HepG2 (cell line): ENCODE results near the gene TCF12. TPM values are rescaled to one million over a fixed set of nuclear protein-coding genes. Genes with fewer than 3 reads are reported as not detected.

Experiments used
- ATAC-seq: fragments of 200-7000 bp; cut with Tn5 transposase; 3 replicates; pipeline ENCODE4 v1.9.1; 2020; ENCODE audit warnings: mild to moderate bottlenecking, moderate library complexity
- BruUV-seq: library from RNA; stranded (reverse); fragments of 400-500 nt; replicated peaks from 2 replicates; lab custom pipeline; 2021; lab: Mats Ljungman, UMichigan
- CTCF ChIA-PET: fragments of 300-600 bp; formaldehyde crosslinking; extraction: SDS; loops from one replicate; lab custom pipeline; 2021; ENCODE audit warnings: low total read pairs, inconsistent platforms, low intra/inter-chr PET ratio; lab: Yijun Ruan, JAX
- POLR2A ChIA-PET: fragments of 350-600 bp; sonication (Branson Sonifier 250); formaldehyde crosslinking; loops from one replicate; lab custom pipeline; 2020; ENCODE audit warnings: antibody characterized with exemption, inconsistent platforms; lab: Yijun Ruan, JAX
- DNase-seq: peaks from one replicate; pipeline ENCODE4 v3.0.0-alpha.2; 2015; ENCODE audit warnings: low spot score
- FAIRE-seq: peaks from 3 replicates; lab custom pipeline; 2011; peaks lifted over from hg19 to GRCh38; lab: Jason Lieb, UNC
- H2AFZ ChIP-seq: one replicate; pipeline ENCODE4 v1.6.1; 2011; ENCODE audit warnings: low read length, inconsistent platforms
- H3K27ac ChIP-seq: fragments of 300-600 bp; 3 replicates; pipeline ENCODE4 v1.8.0; 2011; ENCODE audit warnings: mixed run types, mild to moderate bottlenecking, mixed read lengths, low read length, inconsistent platforms; ENCODE audit not compliant: insufficient read depth; ENCODE audit errors: extremely low read length
- H3K27me3 ChIP-seq, 2 experiments: fragments of 200-600 bp in 1 of 2; 2 replicates in 1 of 2; 3 replicates in 1 of 2; pipeline versions ENCODE4 v1.6.0 to v1.8.0; 2011; ENCODE audit warnings: low read length in 2 of 2, mild to moderate bottlenecking in 2 of 2, moderate library complexity in 2 of 2, inconsistent platforms in 1 of 2; ENCODE audit not compliant: insufficient read depth in 2 of 2, control insufficient read depth in 1 of 2
- H3K36me3 ChIP-seq, 2 experiments: fragments of 200-600 bp in 1 of 2; replicated peaks in 1 of 2; 2 replicates in 1 of 2; 3 replicates in 1 of 2; pipeline versions ENCODE4 v1.5.1 to v1.8.0; 2011; ENCODE audit warnings: low read length in 2 of 2, inconsistent platforms in 1 of 2; ENCODE audit not compliant: insufficient read depth in 2 of 2, control insufficient read depth in 1 of 2
- H3K4me1 ChIP-seq: 2 replicates; pipeline ENCODE4 v1.5.1; 2012; ENCODE audit warnings: low read length, inconsistent platforms; ENCODE audit not compliant: insufficient read depth
- H3K4me2 ChIP-seq: 2 replicates; pipeline ENCODE4 v1.6.0; 2011; ENCODE audit warnings: low read depth, low read length, inconsistent platforms
- H3K4me3 ChIP-seq, 3 experiments: fragments of 200-600 bp in 1 of 3; sonication (generic), shearing (Covaris generic) in 1 of 3; replicated peaks in 1 of 3; 2 replicates each; pipeline ENCODE4 v1.5.1; 2011 to 2016; ENCODE audit warnings: low read length in 3 of 3, inconsistent platforms in 2 of 3, low read depth in 2 of 3, mild to moderate bottlenecking in 2 of 3, control low read depth in 1 of 3, mixed read lengths in 1 of 3; ENCODE audit not compliant: insufficient read depth in 1 of 3
- H3K79me2 ChIP-seq: one replicate; pipeline ENCODE4 v1.6.1; 2011; ENCODE audit warnings: low read length, inconsistent platforms; ENCODE audit not compliant: insufficient read depth
- H3K9ac ChIP-seq: 2 replicates; pipeline ENCODE4 v1.6.0; 2011; ENCODE audit warnings: mild to moderate bottlenecking, low read depth, low read length, inconsistent platforms; ENCODE audit not compliant: insufficient read depth
- H3K9me3 ChIP-seq: 2 replicates; pipeline ENCODE4 v1.5.1; 2012; ENCODE audit warnings: mild to moderate bottlenecking, low read length
- H4K20me1 ChIP-seq: 2 replicates; pipeline ENCODE4 v1.6.0; 2011; ENCODE audit warnings: inconsistent platforms, mild to moderate bottlenecking, low read length, moderate library complexity; ENCODE audit not compliant: insufficient read depth
- ARHGAP35 ChIP-seq: sonication (generic); formaldehyde crosslinking; IDR thresholded peaks from 2 replicates; pipeline ENCODE4 v1.9.0; 2022; ENCODE audit warnings: mild to moderate bottlenecking, inconsistent platforms, moderate library complexity, missing genetic modification reagents, borderline replicate concordance
- ATF7-NPFF ChIP-seq: sonication (generic); formaldehyde crosslinking; IDR thresholded peaks from 2 replicates; pipeline ENCODE4 v1.8.1; 2023; ENCODE audit warnings: mild to moderate bottlenecking, low read depth, missing genetic modification reagents, moderate library complexity
- NFAT5 ChIP-seq: sonication (generic); formaldehyde crosslinking; IDR thresholded peaks from 2 replicates; pipeline ENCODE4 v1.4.0; 2020; ENCODE audit warnings: missing genetic modification reagents
- SRY ChIP-seq: sonication (generic); formaldehyde crosslinking; IDR thresholded peaks from 2 replicates; pipeline ENCODE4 v1.8.0; 2022; ENCODE audit warnings: mild to moderate bottlenecking, missing genetic modification reagents
- U2AF1 ChIP-seq: fragments of 200-400 bp; formaldehyde crosslinking; optimal IDR thresholded peaks from 2 replicates; pipeline ENCODE3; 2017; ENCODE audit warnings: mild to moderate bottlenecking, low read depth, low read length
- ZNF318 ChIP-seq: sonication (generic); formaldehyde crosslinking; IDR thresholded peaks from 2 replicates; pipeline ENCODE4 v1.4.0; 2020; ENCODE audit warnings: mild to moderate bottlenecking, missing genetic modification reagents
- ZNF569 ChIP-seq: sonication (generic); formaldehyde crosslinking; IDR thresholded peaks from 2 replicates; pipeline ENCODE4 v1.5.0; 2020; ENCODE audit warnings: mild to moderate bottlenecking, missing genetic modification reagents, moderate library complexity, borderline replicate concordance
- ZNF576 ChIP-seq: sonication (generic); formaldehyde crosslinking; IDR thresholded peaks from 2 replicates; pipeline ENCODE4 v1.4.0; 2020; ENCODE audit warnings: mild to moderate bottlenecking, missing genetic modification reagents
- WGBS: methylation state at CpG from one replicate; pipeline ENCODE4 v1.1.6; 2017; ENCODE audit warnings: low lambda C conversion rate; 5-methylcytosine and 5-hydroxymethylcytosine counted together
- in situ Hi-C: cut with HindIII; loops from 2 replicates; pipeline ENCODE4 v1.10.0; 2017; ENCODE audit warnings: low pct_unique_long_range_greater_than_20kb; ENCODE audit not compliant: extremely low pct_ligation_motif_present
- intact Hi-C: fragments of 100-400 bp; cut with micrococcal nuclease; formaldehyde crosslinking; loops from one replicate; pipeline ENCODE4 v1.10.0; 2022; ENCODE audit not compliant: unreplicated experiment
- polyA plus RNA-seq, 8 experiments: library from polyadenylated mRNA; depleted of rRNA in 3 of 8; stranded (reverse) in 7 of 8; unstranded in 1 of 8; fragments of >200 nt; fragmentation: Illumina TruSeq in 4 of 8; extraction: Trizol in 4 of 8; gene quantifications; 2 replicates each; pipeline versions ENCODE4 v1.2.1 to v1.2.3, GENCODE V29; 2011 to 2016; ENCODE audit warnings: low read depth in 4 of 8, missing spikeins in 1 of 8, mixed read lengths in 1 of 8; ENCODE audit not compliant: insufficient read depth in 1 of 8
- total RNA-seq, 5 experiments: library from RNA; depleted of rRNA; stranded (reverse); fragments of >200 nt; fragmentation: Illumina TruSeq; extraction: Trizol; gene quantifications; 2 replicates each; pipeline ENCODE4 v1.2.3, GENCODE V29; 2016; ENCODE audit warnings: low read depth in 1 of 5

The TCF12 gene
- total and polyA plus RNA-seq, 2 of the 13 experiments (the other 11 are each of a cell fraction or from before 2014, with no cell fraction given): 48.6 to 51.1 TPM

GRCh38 chr15:57038496-57038895 is 120.1 kb downstream of the TCF12 start:
- ATAC-seq (no peak), FAIRE-seq (no peak), DNase-seq (no peak)
- intact Hi-C loops (no loop called here), in situ Hi-C loops (no loop called here)
- H3K79me2 ChIP-seq: peaks cover 48% of the 10 kb centered on the region
- H3K36me3 ChIP-seq: no peaks in the 10 kb centered on the region
- H3K4me3 ChIP-seq: no peak overlapping the region
- no peaks in the 10 kb centered on the region for H3K27me3 ChIP-seq
- H2AFZ ChIP-seq: no peak overlapping the region
- H3K9ac ChIP-seq: no peak overlapping the region
- no peak overlapping the region for H3K27ac ChIP-seq
- 97% methylated on average over 5 of the region's 5 CpGs for WGBS
- ChIA-PET POLR2A (no interaction called here), CTCF (no interaction called here)
- H3K9me3 ChIP-seq: no peaks in the 10 kb centered on the region
- H3K4me2 ChIP-seq: no peak overlapping the region
- no peak for TF ChIP-seq ATF7-NPFF (CRISPR knock-in tag)
- no peak for TF ChIP-seq U2AF1
- TF ChIP-seq NFAT5 (CRISPR knock-in tag): no peak
- no peak for TF ChIP-seq ZNF569 (CRISPR knock-in tag)
- no peak for TF ChIP-seq ARHGAP35 (CRISPR knock-in tag)
- TF ChIP-seq ZNF576: no peak
- no peak for TF ChIP-seq SRY (CRISPR knock-in tag)
- no peak for TF ChIP-seq ZNF318 (CRISPR knock-in tag)
- peaks cover 10% of the 10 kb centered on the region for H4K20me1 ChIP-seq
- peaks cover 20% of the 10 kb centered on the region for H3K4me1 ChIP-seq
- BruUV-seq: no TSS peak
